ENCODE measurements around the gene ABHD15. TPM values are rescaled to one million over a fixed set of nuclear protein-coding genes. Genes with fewer than 3 reads are reported as not detected.

ABHD15 gene
- total and polyA plus RNA-seq, 7 experiments from 2014 or later: 3.1 to 17.6 (median 9.9) TPM

DNA sequence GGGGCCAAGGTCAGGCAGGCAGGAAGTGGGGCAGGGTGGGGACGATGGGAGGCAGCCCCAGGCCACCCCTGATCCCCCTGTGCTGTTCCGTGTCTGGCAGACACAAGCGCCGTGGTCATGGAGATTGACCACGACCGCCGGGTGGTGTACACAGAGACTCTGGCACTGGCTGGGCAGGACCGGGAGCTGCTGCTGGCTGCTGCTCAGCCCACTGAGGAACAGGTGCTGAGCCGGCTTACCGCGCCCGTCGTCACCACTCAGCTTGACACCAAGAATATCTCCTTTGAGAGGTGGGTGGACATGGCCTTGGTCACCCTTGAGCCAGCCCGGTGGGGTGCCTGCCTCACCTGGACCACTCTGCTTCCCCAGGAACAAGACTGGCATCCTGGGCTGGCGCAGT, 42.1 kb upstream of the ABHD15 start:
- no peaks in the 10 kb centered on the region for H3K27me3 ChIP-seq (ENCODE audit: control insufficient read depth in 2 of 2, insufficient read depth in 2 of 2, low read length in 2 of 2)
- no peak overlapping the region for H3K27ac Mint-ChIP-seq
- H3K27ac ChIP-seq (ENCODE audit: low read depth, low read length): no peak overlapping the region
- H3K4me1 ChIP-seq (ENCODE audit: control insufficient read depth in 2 of 2, insufficient read depth in 2 of 2, low read length in 2 of 2): peaks cover 6% of the 10 kb centered on the region in 2 donors
- H3K4me1 Mint-ChIP-seq: peaks cover 0 to 9% (median 4%) of the 10 kb centered on the region in 7 donors
- no peaks in the 10 kb centered on the region for H3K27me3 Mint-ChIP-seq
- H3K4me3 Mint-ChIP-seq: no peak overlapping the region
- ATAC-seq: no peak
- intact Hi-C loops (cut with micrococcal nuclease): no loop called here
- no peaks in the 10 kb centered on the region for H3K36me3 ChIP-seq (ENCODE audit: control insufficient read depth in 2 of 3, insufficient read depth in 3 of 3, low read length in 3 of 3)
- no peaks in the 10 kb centered on the region for H3K9me3 Mint-ChIP-seq
- no peaks in the 10 kb centered on the region for H3K36me3 Mint-ChIP-seq
- ChIA-PET CTCF (interaction anchor here (1.1 to 1.2 kb wide), 2 partner anchors 9 to 24 kb away, joined by 3 to 4 read pairs; no protein-coding TSS in a partner anchor), POLR2A (interaction anchor here (0.5 kb wide), 1 partner anchor 32 kb away, joined by 3 read pairs; no protein-coding TSS in a partner anchor)
- no peak for DNase-seq
- no peak overlapping the region for H3K4me3 ChIP-seq (ENCODE audit: low read length)
- no peaks in the 10 kb centered on the region for H3K9me3 ChIP-seq (ENCODE audit: control insufficient read depth in 2 of 3, low read length in 3 of 3)

DNA sequence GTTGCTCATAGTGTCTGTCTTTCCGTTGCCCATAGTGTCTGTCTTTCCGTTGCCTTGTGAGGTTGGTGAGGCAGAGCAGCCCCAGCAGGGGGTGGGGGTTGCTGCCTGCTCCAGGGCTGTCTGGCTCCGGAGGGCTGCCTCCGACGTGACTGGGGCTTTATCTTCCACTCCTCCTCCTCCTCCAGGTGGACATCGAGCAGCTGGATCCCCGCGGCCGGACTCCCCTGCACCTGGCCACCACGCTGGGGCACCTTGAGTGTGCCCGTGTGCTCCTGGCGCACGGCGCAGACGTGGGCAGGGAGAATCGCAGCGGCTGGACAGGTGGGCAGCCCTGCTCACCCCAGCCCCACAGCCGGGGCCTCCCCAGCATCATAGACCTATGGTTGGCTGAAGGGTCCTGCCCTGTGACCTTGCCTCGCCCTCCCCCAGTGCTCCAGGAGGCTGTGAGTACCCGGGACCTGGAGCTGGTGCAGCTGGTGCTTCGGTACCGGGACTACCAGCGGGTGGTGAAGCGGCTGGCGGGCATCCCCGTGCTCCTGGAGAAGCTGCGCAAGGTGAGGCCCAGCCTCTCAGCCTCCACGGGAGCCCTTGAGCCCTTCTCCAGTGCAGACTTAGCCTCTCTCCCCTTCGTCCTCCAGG, 40.8 kb upstream of the ABHD15 start:
- no peak overlapping the region for H3K4me3 ChIP-seq (ENCODE audit: low read length)

DNA sequence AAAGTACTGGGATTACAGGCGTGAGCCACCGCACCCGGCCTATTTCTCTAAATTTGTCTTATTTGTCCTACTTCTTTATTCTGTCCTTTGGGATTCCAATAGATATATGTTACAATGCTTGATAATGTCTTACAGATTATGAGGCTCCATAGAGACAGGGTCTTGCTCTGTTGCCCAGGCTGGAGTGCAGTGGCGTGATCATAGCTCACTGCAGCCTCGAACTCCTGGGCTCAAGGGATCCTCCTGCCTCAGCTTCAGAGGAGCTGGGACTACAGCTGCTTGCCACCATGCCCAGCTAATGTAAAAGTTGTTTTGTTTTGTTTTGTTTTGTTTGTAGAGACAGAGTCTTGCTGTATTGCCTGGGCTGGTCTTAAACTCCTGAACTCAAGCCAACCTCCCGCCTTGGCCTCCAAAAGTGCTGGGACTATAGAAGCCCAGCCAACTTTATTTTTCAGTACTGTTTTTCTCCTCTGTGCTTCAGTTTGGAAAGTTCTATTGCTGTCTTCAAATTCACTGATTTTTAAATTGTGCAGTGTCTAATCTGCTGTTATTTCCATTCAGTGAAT, 36.4 kb upstream of the ABHD15 start:
- Mint-ChIP-seq H3K27ac (no peak overlapping the region), H3K27me3 (peaks cover 0 to 2% (median 0%) of the 10 kb centered on the region in 5 donors), H3K36me3 (no peaks in the 10 kb centered on the region), H3K4me1 (peaks cover 0 to 4% (median 0%) of the 10 kb centered on the region in 7 donors), H3K9me3 (no peaks in the 10 kb centered on the region), H3K4me3 (no peak overlapping the region)
- Histone ChIP-seq H3K36me3 (ENCODE audit: control insufficient read depth in 2 of 3, insufficient read depth in 3 of 3, low read length in 3 of 3) (no peaks in the 10 kb centered on the region), H3K27ac (ENCODE audit: low read depth, low read length) (no peak overlapping the region), H3K4me3 (ENCODE audit: low read length) (no peak overlapping the region), H3K9me3 (ENCODE audit: control insufficient read depth in 2 of 3, low read length in 3 of 3) (no peaks in the 10 kb centered on the region), H3K4me1 (ENCODE audit: control insufficient read depth in 2 of 2, insufficient read depth in 2 of 2, low read length in 2 of 2) (no peaks in the 10 kb centered on the region), H3K27me3 (ENCODE audit: control insufficient read depth in 2 of 2, insufficient read depth in 2 of 2, low read length in 2 of 2) (no peaks in the 10 kb centered on the region)
- intact Hi-C loops (cut with micrococcal nuclease): no loop called here
- ChIA-PET CTCF (interaction anchor here (0.6 kb wide), 1 partner anchor 175 kb away, joined by 3 read pairs; no protein-coding TSS in a partner anchor), POLR2A (interaction anchor here (0.8 kb wide), 1 partner anchor 12 kb away, joined by 4 read pairs; no protein-coding TSS in a partner anchor)
- DNase-seq: no peak
- no peak for ATAC-seq

More for the DNA sequence above, 40.8 kb upstream of the ABHD15 start:
- POLR2A ChIA-PET: interaction anchor here (0.9 kb wide), 1 partner anchor 12 kb away, joined by 3 read pairs; no protein-coding TSS in a partner anchor
- Mint-ChIP-seq H3K27me3 (no peaks in the 10 kb centered on the region), H3K27ac (peak overlapping the region in 1 of 9 donors; percentile 34), H3K4me3 (no peak overlapping the region), H3K36me3 (no peaks in the 10 kb centered on the region), H3K4me1 (peaks cover 0 to 4% (median 0%) of the 10 kb centered on the region in 7 donors), H3K9me3 (no peaks in the 10 kb centered on the region)
- ATAC-seq: no peak
- no peaks in the 10 kb centered on the region for H3K9me3 ChIP-seq (ENCODE audit: control insufficient read depth in 2 of 3, low read length in 3 of 3)
- H3K27ac ChIP-seq (ENCODE audit: low read depth, low read length): no peak overlapping the region
- DNase-seq: no peak
- no peaks in the 10 kb centered on the region for H3K36me3 ChIP-seq (ENCODE audit: control insufficient read depth in 2 of 3, insufficient read depth in 3 of 3, low read length in 3 of 3)
- intact Hi-C loops (cut with micrococcal nuclease): no loop called here
- CTCF ChIA-PET: interaction anchor here (1.1 kb wide), 1 partner anchor 22 kb away, joined by 3 read pairs; no protein-coding TSS in a partner anchor
- H3K4me1 ChIP-seq (ENCODE audit: control insufficient read depth in 2 of 2, insufficient read depth in 2 of 2, low read length in 2 of 2): no peaks in the 10 kb centered on the region
- H3K27me3 ChIP-seq (ENCODE audit: control insufficient read depth in 2 of 2, insufficient read depth in 2 of 2, low read length in 2 of 2): no peaks in the 10 kb centered on the region

DNA sequence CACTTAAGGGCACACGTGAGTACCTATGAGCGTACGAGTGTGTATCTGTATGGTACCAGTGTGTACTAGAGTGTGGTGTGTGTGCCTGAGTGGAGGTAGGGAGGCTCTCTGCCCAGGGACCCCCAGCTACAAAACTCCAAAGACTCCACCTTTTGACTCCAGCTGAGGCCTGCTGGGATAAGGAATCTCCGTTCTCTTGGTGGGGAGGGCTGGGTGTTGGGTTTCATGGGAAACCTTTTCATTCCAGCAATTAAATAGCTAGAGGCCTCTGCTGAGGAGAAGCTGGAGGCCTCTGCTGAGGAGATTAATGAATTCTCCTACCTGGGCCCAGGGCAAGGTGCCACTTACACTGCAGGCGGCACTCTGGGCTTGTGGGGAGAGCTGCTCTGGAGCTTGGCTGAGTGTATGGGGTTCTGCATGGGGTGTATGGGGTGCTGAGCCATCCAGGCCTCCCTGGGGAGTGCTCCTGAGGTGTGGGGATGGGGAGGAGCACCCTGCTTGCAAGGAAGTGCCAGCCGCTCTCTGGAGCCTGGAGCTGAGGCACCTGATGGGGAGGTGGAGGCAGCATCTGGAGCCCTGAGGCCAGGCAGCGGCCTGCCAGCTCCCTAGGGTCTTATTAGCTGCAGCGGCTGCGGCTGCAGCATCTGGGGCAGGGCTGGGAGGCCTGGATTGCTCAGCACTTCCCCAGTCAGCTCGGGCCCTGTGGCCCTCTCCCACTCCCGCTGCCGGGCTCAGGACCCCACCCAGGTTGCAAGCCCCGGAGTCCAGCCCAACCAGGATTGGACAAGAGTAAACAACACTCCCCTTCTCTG, 30.7 kb upstream of the ABHD15 start:
- Histone ChIP-seq H3K9me3 (ENCODE audit: control insufficient read depth in 2 of 3, low read length in 3 of 3) (no peaks in the 10 kb centered on the region), H3K36me3 (ENCODE audit: control insufficient read depth in 2 of 3, insufficient read depth in 3 of 3, low read length in 3 of 3) (no peaks in the 10 kb centered on the region), H3K27me3 (ENCODE audit: control insufficient read depth in 2 of 2, insufficient read depth in 2 of 2, low read length in 2 of 2) (no peaks in the 10 kb centered on the region), H3K4me1 (ENCODE audit: control insufficient read depth in 2 of 2, insufficient read depth in 2 of 2, low read length in 2 of 2) (peaks cover 7 to 8% of the 10 kb centered on the region in 2 donors), H3K4me3 (ENCODE audit: low read length) (no peak overlapping the region), H3K27ac (ENCODE audit: low read depth, low read length) (no peak overlapping the region)
- H3K27ac Mint-ChIP-seq: no peak overlapping the region
- no peak overlapping the region for H3K4me3 Mint-ChIP-seq
- no peaks in the 10 kb centered on the region for H3K9me3 Mint-ChIP-seq
- peaks cover 0 to 2% (median 0%) of the 10 kb centered on the region in 5 donors for H3K27me3 Mint-ChIP-seq
- no peaks in the 10 kb centered on the region for H3K36me3 Mint-ChIP-seq
- ChIA-PET CTCF (interaction anchor here (1.0 to 3.9 kb wide), 2 partner anchors 16 to 19 kb away, joined by 3 to 14 read pairs; no protein-coding TSS in a partner anchor), POLR2A (interaction anchor here (1.0 kb wide), 1 partner anchor 19 kb away, joined by 3 read pairs; no protein-coding TSS in a partner anchor)
- intact Hi-C loops (cut with micrococcal nuclease): no loop called here
- DNase-seq: no peak
- H3K4me1 Mint-ChIP-seq: peaks cover 0 to 9% (median 3%) of the 10 kb centered on the region in 7 donors
- no peak for ATAC-seq

DNA sequence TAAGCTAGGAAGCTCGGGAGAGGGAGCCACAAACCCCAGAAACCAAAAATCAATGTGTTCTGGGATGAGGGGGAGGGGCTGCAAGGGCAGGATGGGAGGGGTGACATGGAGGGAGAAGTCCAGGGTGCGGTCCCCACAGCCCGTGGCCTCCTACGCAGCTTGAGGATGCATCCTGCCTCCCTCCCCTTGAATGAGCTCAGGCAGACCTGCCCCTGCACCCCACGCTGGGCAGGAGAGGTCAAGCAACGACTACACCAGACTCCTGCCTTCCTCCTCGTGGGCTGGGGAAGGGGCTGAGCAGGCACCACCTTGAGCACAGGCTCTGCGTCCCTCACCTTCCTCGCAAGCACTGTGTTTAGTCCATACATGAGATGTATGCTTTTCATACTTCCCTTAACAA, 30.0 kb upstream of the ABHD15 start:
- H3K27ac ChIP-seq (ENCODE audit: low read depth, low read length): no peak overlapping the region
- POLR2A ChIA-PET: interaction anchor here (1.0 kb wide), 1 partner anchor 18 kb away, joined by 3 read pairs; no protein-coding TSS in a partner anchor
- no peaks in the 10 kb centered on the region for H3K9me3 ChIP-seq (ENCODE audit: control insufficient read depth in 2 of 3, low read length in 3 of 3)
- Mint-ChIP-seq H3K36me3 (no peaks in the 10 kb centered on the region), H3K4me1 (peaks cover 0 to 16% (median 11%) of the 10 kb centered on the region in 7 donors), H3K27me3 (peaks cover 0 to 2% (median 0%) of the 10 kb centered on the region in 5 donors), H3K27ac (no peak overlapping the region), H3K4me3 (peak overlapping the region in 1 of 10 donors; percentile 58), H3K9me3 (no peaks in the 10 kb centered on the region)
- no peaks in the 10 kb centered on the region for H3K27me3 ChIP-seq (ENCODE audit: control insufficient read depth in 2 of 2, insufficient read depth in 2 of 2, low read length in 2 of 2)
- H3K4me3 ChIP-seq (ENCODE audit: low read length): no peak overlapping the region
- ATAC-seq (no peak), DNase-seq (no peak)
- CTCF ChIA-PET: interaction anchor here (3.9 kb wide), 1 partner anchor 20 kb away, joined by 14 read pairs; no protein-coding TSS in a partner anchor
- intact Hi-C loops (cut with micrococcal nuclease): no loop called here
- no peaks in the 10 kb centered on the region for H3K36me3 ChIP-seq (ENCODE audit: control insufficient read depth in 2 of 3, insufficient read depth in 3 of 3, low read length in 3 of 3)
- peaks cover 13% of the 10 kb centered on the region in 2 donors for H3K4me1 ChIP-seq (ENCODE audit: control insufficient read depth in 2 of 2, insufficient read depth in 2 of 2, low read length in 2 of 2)
